Cardiac muscle cell (in vitro differentiated cells and primary cell): ENCODE measurements around the gene ELMOD1. TPM values are rescaled to one million over a fixed set of nuclear protein-coding genes. Genes with fewer than 3 reads are reported as not detected.
"Not testable (repeated sequence)": the region's sequence is repeated elsewhere in the genome, so short reads cannot be mapped to it uniquely, and the experiment has no call there.

Experiments used
- DNase-seq, 2 donors: peaks; one replicate each; pipeline versions ENCODE4 v3.0.0 to v3.0.0-alpha.2; 2010 to 2017; ENCODE audit warnings: low read depth in 1 of 2, low spot score in 1 of 2
- H3K27ac ChIP-seq: fragments of 200-600 bp; sonication (generic); 2 replicates; pipeline ENCODE4 v1.5.1; 2016
- H3K27me3 ChIP-seq: fragments of 200-600 bp; sonication (generic); 2 replicates; pipeline ENCODE4 v1.6.0; 2016; ENCODE audit warnings: control low read depth
- H3K36me3 ChIP-seq: fragments of 200-600 bp; sonication (generic); 2 replicates; pipeline ENCODE4 v1.5.1; 2016; ENCODE audit warnings: control low read depth
- H3K4me1 ChIP-seq: fragments of 200-600 bp; sonication (generic); 2 replicates; pipeline ENCODE4 v1.8.1; 2017; ENCODE audit warnings: low read depth, mild to moderate bottlenecking, mixed run types
- H3K4me3 ChIP-seq: fragments of 200-600 bp; sonication (generic); 2 replicates; pipeline ENCODE4 v1.5.1; 2016; ENCODE audit warnings: mild to moderate bottlenecking
- H3K9me3 ChIP-seq: fragments of 200-600 bp; sonication (generic); 2 replicates; pipeline ENCODE4 v1.5.1; 2017; ENCODE audit warnings: low read depth, mild to moderate bottlenecking, control low read depth
- CTCF ChIP-seq: IDR thresholded peaks from 2 replicates; pipeline ENCODE4 v1.5.1; 2012; ENCODE audit warnings: low read depth, mild to moderate bottlenecking, low read length
- polyA plus RNA-seq: library from polyadenylated mRNA; unstranded; fragments of >200 nt; fragmentation: Nextera tagmentation; extraction: Ambion mirVana; gene quantifications from 2 replicates; pipeline ENCODE4 v1.2.1, GENCODE V29; 2016
- total RNA-seq: library from RNA; depleted of rRNA; stranded (reverse); fragments of >200 nt; gene quantifications from 2 replicates; pipeline ENCODE4 v1.2.3, GENCODE V29; 2016

The ELMOD1 gene
- total and polyA plus RNA-seq, 2 experiments from 2014 or later, result 0.09 to 1.1 TPM

GRCh38 chr11:107576497-107577345 lies 14.2 kb upstream of the ELMOD1 start:
- not testable (repeated sequence) for H3K27ac ChIP-seq, H3K9me3 ChIP-seq, H3K4me3 ChIP-seq, H3K36me3 ChIP-seq, H3K4me1 ChIP-seq, H3K27me3 ChIP-seq
- DNase-seq, result peak; percentile 52 to 66
- TF ChIP-seq CTCF, result peak; percentile 74

- Histone ChIP-seq H3K4me3 (no peak overlapping the region), H3K9me3 (no peaks in the 10 kb centered on the region), H3K27me3 (no peaks in the 10 kb centered on the region), H3K4me1 (no peaks in the 10 kb centered on the region), H3K36me3 (no peaks in the 10 kb centered on the region), H3K27ac (no peak overlapping the region)
- DNase-seq, result no peak
- no peak for TF ChIP-seq CTCF
Measured at GRCh38 chr11:107577346-107577711, 13.6 kb upstream of the ELMOD1 start.

- not testable (repeated sequence) for H3K4me3 ChIP-seq, H3K27me3 ChIP-seq, H3K36me3 ChIP-seq, H3K4me1 ChIP-seq, H3K9me3 ChIP-seq, DNase-seq, H3K27ac ChIP-seq
Measured at GRCh38 chr11:107579169-107579568, 11.8 kb upstream of the ELMOD1 start.

- H3K4me3 ChIP-seq, result no peak overlapping the region
- H3K36me3 ChIP-seq, result no peaks in the 10 kb centered on the region
- no peak overlapping the region for H3K27ac ChIP-seq
- no peaks in the 10 kb centered on the region for H3K4me1 ChIP-seq
- no peak for DNase-seq
- no peak for TF ChIP-seq CTCF
- peaks cover 12% of the 10 kb centered on the region for H3K27me3 ChIP-seq
- H3K9me3 ChIP-seq, result no peaks in the 10 kb centered on the region
Measured at GRCh38 chr11:107581147-107581546, 9.8 kb upstream of the ELMOD1 start.

GRCh38 chr11:107583629-107584195 lies 7.2 kb upstream of the ELMOD1 start:
- no peaks in the 10 kb centered on the region for H3K9me3 ChIP-seq
- TF ChIP-seq CTCF, result no peak
- H3K4me1 ChIP-seq, result no peaks in the 10 kb centered on the region
- H3K36me3 ChIP-seq, result no peaks in the 10 kb centered on the region
- peaks cover 38% of the 10 kb centered on the region for H3K27me3 ChIP-seq
- no peak overlapping the region for H3K4me3 ChIP-seq
- no peak for DNase-seq
- H3K27ac ChIP-seq, result no peak overlapping the region

- no peaks in the 10 kb centered on the region for H3K4me1 ChIP-seq
- H3K36me3 ChIP-seq, result no peaks in the 10 kb centered on the region
- no peak overlapping the region for H3K4me3 ChIP-seq
- DNase-seq, result peak in 1 of 2 donors; percentile 58
- H3K27me3 ChIP-seq, result peaks cover 73% of the 10 kb centered on the region
- no peak for TF ChIP-seq CTCF
- no peaks in the 10 kb centered on the region for H3K9me3 ChIP-seq
- no peak overlapping the region for H3K27ac ChIP-seq
Measured at GRCh38 chr11:107587306-107587979, 3.5 kb upstream of the ELMOD1 start.
